IPS-11a (cell line): ENCODE data around the gene MICU1.
"Not testable (repeated sequence)": the region's sequence is repeated elsewhere in the genome, so short reads cannot be mapped to it uniquely, and the experiment has no call there.

Experiments
- H3K4me3 ChIP-seq: one replicate; pipeline ENCODE4 v1.5.1; 2013; ENCODE audit warnings: low read depth, low read length, control low read depth

MICU1 gene

DNA sequence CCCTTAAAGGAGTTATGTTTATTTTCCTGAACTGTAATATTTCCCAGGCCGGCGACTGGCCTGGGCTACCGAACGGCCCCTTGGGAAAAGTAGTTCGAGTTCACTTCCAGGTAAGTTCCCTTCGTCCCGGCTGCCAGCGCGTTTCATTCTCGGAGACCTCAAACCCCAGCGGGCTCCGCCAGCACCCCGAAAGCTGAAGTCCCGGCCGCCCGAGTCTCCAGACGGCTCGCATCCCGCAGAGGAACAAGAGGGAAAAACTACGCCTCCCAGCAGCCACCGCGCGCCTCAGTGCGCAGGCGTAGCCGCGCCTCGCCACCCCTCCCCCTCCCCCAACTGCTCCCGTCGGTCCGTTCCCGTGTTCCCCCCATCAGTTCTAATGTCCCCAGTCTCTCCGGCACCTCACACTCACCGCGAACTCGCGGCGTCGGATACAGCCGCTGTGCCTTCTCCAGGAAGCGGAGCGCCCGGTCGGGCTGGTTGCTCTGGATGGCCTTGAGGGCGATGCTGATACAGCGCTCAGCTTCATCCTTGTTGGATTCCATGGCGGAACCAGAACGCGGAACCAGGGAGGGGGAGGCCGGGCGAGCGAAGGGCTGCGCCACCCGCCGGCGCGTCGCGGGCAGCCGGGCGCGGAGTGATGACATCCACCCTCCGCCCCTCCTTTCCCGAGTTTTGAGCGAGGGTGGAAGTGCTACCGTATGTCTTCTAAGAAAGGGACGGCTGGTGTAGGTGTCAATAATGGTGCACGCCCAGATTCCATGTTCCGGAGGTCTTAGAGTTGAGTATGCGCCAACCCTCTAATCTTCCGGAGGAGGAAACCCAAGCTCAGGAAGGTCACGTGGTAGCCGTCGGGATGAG, 271.3 kb downstream of the MICU1 start, which contains the start of gene DNAJB12:
DNAJB12 (minus strand) TSS at position 564 of the 858 bp plus-strand sequence; CDS start at position 542, 22 bp downstream.
- H3K4me3 ChIP-seq, result peak within 1 kb of the TSS; percentile 89

GRCh38 chr10:72353965-72354355, 271.9 kb downstream of the MICU1 start:
- H3K4me3 ChIP-seq, result peak overlapping the region; percentile 89

- H3K4me3 ChIP-seq, result peak overlapping the region; percentile 89
Measured at GRCh38 chr10:72353028-72353964, 272.6 kb downstream of the MICU1 start.

DNA sequence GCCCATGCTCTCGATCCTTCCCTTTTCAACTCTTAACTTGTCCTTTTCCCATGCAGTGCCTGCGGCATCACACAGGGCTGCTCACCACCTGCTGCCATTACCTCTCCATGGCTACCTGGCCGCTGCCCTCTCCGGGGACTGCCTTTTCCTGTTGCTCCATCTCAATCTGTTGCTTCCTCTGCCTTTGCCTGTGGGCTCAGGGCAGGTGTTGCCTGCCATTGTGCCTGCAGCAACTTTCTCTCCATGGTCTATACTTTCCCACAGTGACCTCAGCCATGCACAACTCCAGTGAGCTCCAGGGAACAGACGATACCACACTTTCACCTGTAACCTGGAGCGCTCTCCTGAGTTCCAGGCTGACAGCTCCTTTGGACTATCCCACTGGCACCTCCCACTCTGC, 274.4 kb downstream of the MICU1 start:
- H3K4me3 ChIP-seq, result no peak overlapping the region

- H3K4me3 ChIP-seq, result no peak overlapping the region
Measured at GRCh38 chr10:72349438-72349837, 276.4 kb downstream of the MICU1 start.

DNA sequence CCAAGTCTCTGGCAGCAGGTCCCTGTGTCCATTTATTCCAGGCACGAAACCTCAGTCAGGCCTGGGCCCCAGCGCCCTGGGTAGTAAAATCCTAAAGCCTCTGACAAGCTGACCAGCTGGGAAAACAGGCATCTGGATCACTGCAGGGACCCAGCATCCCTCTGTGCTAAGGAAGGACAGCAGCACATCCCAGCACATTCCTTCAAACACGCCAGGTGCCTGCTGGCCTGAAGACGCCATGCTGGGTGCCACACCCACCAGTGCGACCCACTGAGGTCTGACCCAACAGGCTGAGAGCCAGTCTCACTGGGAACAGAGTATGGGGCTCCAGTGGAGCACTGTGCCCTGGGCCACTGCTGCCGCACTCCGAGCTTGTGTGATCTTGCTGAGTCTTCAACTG, 277.6 kb downstream of the MICU1 start:
- H3K4me3 ChIP-seq, result no peak overlapping the region

DNA sequence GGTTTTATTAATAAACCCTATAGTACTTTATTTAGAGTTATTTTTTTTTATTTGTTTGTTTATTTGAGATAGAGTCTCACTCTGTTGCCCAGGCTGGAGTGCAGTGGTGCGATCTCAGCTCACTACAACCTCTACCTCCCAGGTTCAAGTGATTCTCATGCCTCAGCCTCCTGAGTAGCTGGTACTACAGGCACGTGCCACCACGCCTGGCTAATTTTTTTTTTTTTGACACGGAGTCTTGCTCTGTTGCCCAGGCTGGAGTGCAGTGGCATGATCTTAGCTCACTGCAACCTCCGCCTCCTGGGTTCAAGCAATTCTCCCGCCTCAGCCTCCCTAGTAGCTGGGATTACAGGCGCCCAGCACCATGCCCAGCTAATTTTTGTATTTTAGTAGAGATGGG, 279.8 kb downstream of the MICU1 start:
- not testable (repeated sequence) for H3K4me3 ChIP-seq

GRCh38 chr10:72344932-72345331, 280.9 kb downstream of the MICU1 start:
- no peak overlapping the region for H3K4me3 ChIP-seq

DNA sequence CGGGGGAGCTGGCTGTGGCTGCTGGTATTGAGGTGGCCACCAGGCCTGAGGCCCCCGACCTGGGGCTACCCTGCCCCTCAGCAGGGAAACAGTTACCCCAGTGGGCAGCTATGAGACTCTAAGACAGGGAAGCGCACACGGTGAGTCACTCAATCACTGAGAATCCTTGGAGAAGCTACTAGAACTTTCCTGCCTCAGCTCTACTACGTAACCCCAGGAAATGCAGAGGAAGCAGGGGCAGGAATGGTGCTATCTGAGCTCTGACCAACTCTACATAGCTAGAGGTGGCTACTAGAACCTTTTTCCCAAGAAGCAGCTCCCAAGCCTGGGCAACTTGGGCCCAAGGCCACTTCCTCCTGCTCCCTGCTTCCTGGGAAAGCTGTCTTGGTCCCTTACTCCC, 283.0 kb downstream of the MICU1 start:
- no peak overlapping the region for H3K4me3 ChIP-seq

DNA sequence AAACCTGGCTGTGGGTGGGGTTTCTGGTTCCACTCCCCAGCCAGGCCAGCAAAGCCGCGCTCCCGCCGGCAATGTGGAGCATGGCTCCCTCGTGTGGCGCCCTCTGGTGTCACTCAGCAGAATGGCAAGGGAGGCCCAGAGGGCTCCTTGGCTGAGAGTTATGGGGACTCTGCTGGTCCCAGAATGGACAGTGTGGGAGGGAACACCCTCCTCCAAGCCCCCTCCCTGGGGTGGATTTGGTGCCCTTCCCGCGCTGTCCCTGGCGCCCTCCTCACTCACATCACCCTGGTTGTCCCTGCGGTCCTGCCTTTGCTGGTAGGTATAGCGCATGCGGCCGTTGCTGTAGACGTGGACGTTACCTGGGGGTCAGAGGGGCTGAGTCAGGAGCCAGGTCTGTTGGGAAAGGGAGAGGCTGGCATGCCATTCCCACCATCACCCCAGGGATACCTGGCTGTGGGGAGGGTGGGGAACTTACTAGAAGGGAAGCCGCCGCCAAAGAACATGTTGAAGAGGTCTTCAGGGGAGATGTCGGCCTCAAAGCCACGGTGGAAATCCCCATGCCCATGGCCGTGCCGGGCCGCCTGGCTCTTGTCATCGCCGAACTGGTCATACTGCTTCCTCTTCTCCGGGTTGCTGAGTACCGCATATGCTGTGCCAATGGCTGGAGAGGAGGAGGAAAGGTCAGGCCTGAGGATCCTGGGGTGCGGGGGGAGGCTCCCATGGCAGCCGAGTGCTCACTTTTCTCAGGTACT, 285.2 kb downstream of the MICU1 start:
- H3K4me3 ChIP-seq, result no peak overlapping the region

GRCh38 chr10:72338180-72338579, 287.7 kb downstream of the MICU1 start:
- H3K4me3 ChIP-seq, result no peak overlapping the region

- no peak overlapping the region for H3K4me3 ChIP-seq
Measured at GRCh38 chr10:72337722-72338121, 288.2 kb downstream of the MICU1 start.

- no peak overlapping the region for H3K4me3 ChIP-seq
Measured at GRCh38 chr10:72337039-72337629, 288.7 kb downstream of the MICU1 start.

- H3K4me3 ChIP-seq, result no peak overlapping the region
Measured at GRCh38 chr10:72336259-72337038, 289.4 kb downstream of the MICU1 start.

DNA sequence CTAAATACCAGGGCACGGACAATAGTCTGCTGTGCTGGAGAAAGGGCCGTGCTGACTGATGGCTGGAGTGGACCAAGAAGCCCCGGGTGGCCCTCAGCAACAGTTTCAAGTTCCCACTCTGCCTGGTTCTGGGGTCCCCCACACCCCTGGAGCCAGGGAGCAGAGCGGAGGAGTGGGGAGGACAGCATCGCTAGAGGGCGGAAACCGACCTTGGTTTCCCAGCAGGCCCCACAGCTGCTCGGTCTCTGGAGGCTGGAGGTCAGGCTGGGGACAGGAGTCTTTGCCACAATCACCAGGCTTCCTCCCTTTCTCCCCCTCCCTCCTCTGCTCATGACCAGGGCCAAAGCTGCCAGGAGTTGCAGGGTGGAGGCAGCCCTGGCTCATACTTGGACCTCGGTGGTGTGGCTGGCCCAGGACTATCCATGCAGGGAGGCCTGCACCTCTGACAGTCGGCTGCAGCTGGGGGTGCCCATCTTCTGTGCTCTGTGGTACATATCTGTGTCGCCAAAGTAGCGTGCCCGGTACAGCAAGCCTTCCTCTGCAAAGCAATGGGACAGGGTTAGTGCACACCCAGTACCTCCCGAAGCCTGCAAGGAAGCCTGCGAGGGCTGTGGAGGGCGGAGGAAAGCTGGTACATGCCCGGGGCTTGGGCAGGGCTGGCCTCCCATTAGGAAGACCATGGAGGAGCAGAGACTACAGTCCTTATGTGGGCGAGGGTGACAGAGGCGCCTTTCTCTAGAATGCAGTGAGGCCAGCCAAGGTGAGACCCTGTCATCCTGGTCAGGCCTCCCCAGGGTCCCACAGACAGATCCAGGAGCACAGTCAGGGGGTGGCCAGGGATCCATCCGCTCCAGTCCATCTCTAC, 290.3 kb downstream of the MICU1 start:
- no peak overlapping the region for H3K4me3 ChIP-seq

DNA sequence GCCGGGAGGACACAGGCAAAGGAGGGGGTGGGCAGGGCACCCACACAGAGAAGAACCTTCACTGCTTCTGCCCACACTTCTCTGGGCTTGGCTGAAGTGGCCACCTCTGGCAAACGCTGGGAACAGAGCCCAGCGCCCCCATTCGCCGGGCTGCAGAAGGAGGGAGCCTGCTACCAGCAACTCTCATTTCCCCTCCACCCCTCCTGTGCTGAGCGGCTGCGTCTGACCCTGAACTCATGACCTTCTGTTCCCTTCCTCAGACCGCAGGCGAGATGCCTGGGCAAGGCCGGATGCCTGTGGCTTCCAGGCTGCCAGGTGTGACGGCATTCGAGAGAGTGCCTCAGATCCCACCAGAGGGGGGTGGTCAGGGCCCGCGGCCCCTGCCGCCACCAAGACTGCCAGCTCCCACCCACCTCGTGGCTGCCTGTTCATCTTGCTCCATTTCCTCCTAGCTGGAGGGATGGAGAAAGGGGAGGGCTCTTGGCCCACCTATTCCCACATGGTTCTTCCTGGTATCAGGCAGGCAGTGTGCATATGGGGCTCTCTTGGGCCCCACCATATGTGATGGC, 291.0 kb downstream of the MICU1 start:
- H3K4me3 ChIP-seq, result no peak overlapping the region

DNA sequence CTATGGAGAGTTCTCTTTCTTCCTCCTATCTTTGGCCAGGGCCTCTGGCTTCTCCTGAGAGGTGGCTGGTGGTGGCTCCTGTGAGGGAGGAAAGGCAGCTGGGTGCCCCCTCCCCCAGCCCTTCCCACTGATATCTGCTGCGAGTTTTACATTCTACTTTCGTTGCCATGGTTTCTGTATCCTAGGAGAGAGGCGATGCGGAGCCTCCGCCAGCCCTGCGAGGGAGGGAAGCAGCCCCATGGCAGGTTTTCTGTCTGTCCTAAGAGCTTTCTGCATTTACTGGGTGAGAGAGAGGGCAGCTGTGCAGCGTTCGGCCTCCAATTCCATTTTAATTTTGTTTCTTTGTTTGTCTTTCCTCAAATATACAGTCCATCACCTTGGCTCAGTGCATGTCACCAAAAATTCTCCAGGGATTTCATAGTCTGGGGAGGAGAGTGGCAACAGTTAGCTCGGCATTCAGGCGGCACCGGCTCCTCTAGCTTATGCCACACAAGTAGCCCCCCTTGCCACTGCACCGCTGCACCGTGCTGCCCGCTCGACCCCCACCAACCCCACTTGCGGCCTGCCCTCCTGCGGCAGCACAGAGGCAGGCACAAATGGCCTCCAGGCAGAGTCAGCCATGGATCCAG, 291.6 kb downstream of the MICU1 start:
- no peak overlapping the region for H3K4me3 ChIP-seq
